HG02588 (cell line): ENCODE data around the gene NEDD9.

ENCODE experiments used
- ATAC-seq: cut with Tn5 transposase; IDR thresholded peaks from one replicate; pipeline ENCODE4 v1.9.1; 2021; ENCODE audit warnings: mild to moderate bottlenecking, moderate library complexity; ENCODE audit not compliant: unreplicated experiment

Gene NEDD9

GRCh38 chr6:11146117-11146826 is 86.2 kb downstream of the NEDD9 start:
- ATAC-seq, result no peak

- peak; percentile 86 for ATAC-seq
These were observed 88.0 kb downstream of the NEDD9 start for GRCh38 chr6:11144393-11144851.

GRCh38 chr6:11143394-11144371 is 88.8 kb downstream of the NEDD9 start:
- no peak for ATAC-seq

GRCh38 chr6:11142296-11143027 is 90.0 kb downstream of the NEDD9 start:
- no peak for ATAC-seq

GRCh38 chr6:11141295-11141694 is 91.2 kb downstream of the NEDD9 start:
- no peak for ATAC-seq

GRCh38 chr6:11140056-11140455 is 92.4 kb downstream of the NEDD9 start:
- no peak for ATAC-seq

- ATAC-seq, result peak; percentile 64
These were observed 93.2 kb downstream of the NEDD9 start for GRCh38 chr6:11139051-11139960.

- no peak for ATAC-seq
These were observed 95.7 kb downstream of the NEDD9 start for GRCh38 chr6:11136809-11137208.
